ENCODE measurements around the gene LHFPL6. TPM values are rescaled to one million over a fixed set of nuclear protein-coding genes. Genes with fewer than 3 reads are reported as not detected.
A peak's percentile ranks its signal among the peaks of the same experiment; 100 is the strongest.

Gene LHFPL6
- total and polyA plus RNA-seq, 2 experiments from 2014 or later = 12.1 to 14.1 TPM

DNA sequence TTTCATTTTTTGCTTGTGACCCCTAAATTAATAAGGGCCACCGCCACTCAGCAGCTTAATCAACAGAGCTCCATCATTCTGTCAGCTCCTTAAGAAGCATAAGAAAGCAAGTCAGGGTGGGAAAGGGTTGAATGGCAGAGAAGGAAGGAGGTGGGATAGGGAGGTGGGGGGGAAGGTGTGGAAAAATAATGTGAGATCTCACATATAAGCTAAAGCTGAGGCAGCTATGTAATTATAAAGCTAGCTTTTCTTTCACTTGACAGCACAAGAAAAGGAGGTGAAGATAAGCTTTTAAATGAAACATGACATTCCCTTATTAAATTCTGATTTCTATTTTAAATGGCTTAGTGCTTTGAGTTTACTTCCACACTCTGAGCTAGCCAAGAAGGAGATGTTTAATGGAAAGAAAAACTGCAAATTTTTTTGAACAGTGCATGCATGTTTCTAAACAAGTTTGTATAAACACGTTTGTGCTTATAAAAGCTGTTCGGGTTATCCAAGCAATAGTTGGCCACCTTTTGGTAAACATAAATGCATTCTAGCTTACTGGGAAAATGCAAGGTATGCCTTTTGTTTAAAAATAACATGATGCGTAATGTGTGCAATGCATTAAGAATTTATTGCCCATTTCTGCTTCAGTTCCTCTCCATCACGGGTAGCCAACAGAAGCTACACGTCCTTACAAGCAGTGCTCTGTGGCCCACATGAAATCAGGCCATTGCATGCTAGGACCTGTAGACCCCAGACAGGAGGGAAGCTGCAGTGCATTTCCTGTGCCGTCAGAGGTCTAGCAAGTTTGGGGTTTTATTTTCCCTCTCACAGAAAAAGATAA is 96.2 kb downstream of the LHFPL6 start:
- Histone ChIP-seq H3K27me3 (no peaks in the 10 kb centered on the region), H3K9me2 (replicated peaks; ENCODE audit: insufficient read depth) (no peaks in the 10 kb centered on the region), H3K79me2 (no peaks in the 10 kb centered on the region), H4K20me1 (ENCODE audit: insufficient read depth, poor library complexity, severe bottlenecking) (no peaks in the 10 kb centered on the region), H3K27ac (no peak overlapping the region), H3K4me2 (peak overlapping the region; percentile 38), H3K36me3 (replicated peaks; ENCODE audit: insufficient read depth, low read depth) (no peaks in the 10 kb centered on the region), H3K4me3 (no peak overlapping the region), H2AFZ (no peak overlapping the region), H3K9me3 (ENCODE audit: low read depth) (no peaks in the 10 kb centered on the region), H3K4me1 (ENCODE audit: insufficient read depth) (no peaks in the 10 kb centered on the region)
- 61% methylated on average over 7 of the region's 7 CpGs for whole genome bisulfite sequencing (ENCODE audit: low lambda C conversion rate, missing lambda C conversion rate)
- TF ChIP-seq CTCF (IDR thresholded peaks at IDR 0.05; ENCODE audit: poor library complexity) (no peak), EZH2phosphoT487 (IDR thresholded peaks at IDR 0.05; ENCODE audit: low read depth, severe bottlenecking, unreplicated experiment) (no peak), EZH2 (IDR thresholded peaks at IDR 0.05; ENCODE audit: borderline replicate concordance) (no peak)
- no peak for DNase-seq (ENCODE audit: low spot score)

GRCh38 chr13:39505151-39505550 is 97.8 kb downstream of the LHFPL6 start:
- no peak overlapping the region for H3K4me3 ChIP-seq
- no peaks in the 10 kb centered on the region for H4K20me1 ChIP-seq (ENCODE audit: insufficient read depth, poor library complexity, severe bottlenecking)
- H3K9me3 ChIP-seq (ENCODE audit: low read depth) = no peaks in the 10 kb centered on the region
- no peak for DNase-seq (ENCODE audit: low spot score)
- WGBS (ENCODE audit: low lambda C conversion rate, missing lambda C conversion rate) = 84% methylated on average over 5 of the region's 5 CpGs
- H3K4me1 ChIP-seq (ENCODE audit: insufficient read depth) = no peaks in the 10 kb centered on the region
- no peaks in the 10 kb centered on the region for H3K9me2 ChIP-seq (replicated peaks; ENCODE audit: insufficient read depth)
- H3K36me3 ChIP-seq (replicated peaks; ENCODE audit: insufficient read depth, low read depth) = no peaks in the 10 kb centered on the region
- H2AFZ ChIP-seq = no peak overlapping the region
- no peaks in the 10 kb centered on the region for H3K27me3 ChIP-seq
- H3K4me2 ChIP-seq = no peak overlapping the region
- TF ChIP-seq EZH2 (IDR thresholded peaks at IDR 0.05; ENCODE audit: borderline replicate concordance) (no peak), CTCF (IDR thresholded peaks at IDR 0.05; ENCODE audit: poor library complexity) (no peak), EZH2phosphoT487 (IDR thresholded peaks at IDR 0.05; ENCODE audit: low read depth, severe bottlenecking, unreplicated experiment) (no peak)
- H3K79me2 ChIP-seq = no peaks in the 10 kb centered on the region
- no peak overlapping the region for H3K27ac ChIP-seq

GRCh38 chr13:39503048-39503447 is 99.9 kb downstream of the LHFPL6 start:
- WGBS (ENCODE audit: low lambda C conversion rate, missing lambda C conversion rate) = 76% methylated on average over 3 of the region's 3 CpGs

More at GRCh38 chr13:39503048-39503447, 99.9 kb downstream of the LHFPL6 start:
- H3K4me2 ChIP-seq = no peak overlapping the region
- no peak overlapping the region for H3K27ac ChIP-seq
- H2AFZ ChIP-seq = no peak overlapping the region
- no peaks in the 10 kb centered on the region for H4K20me1 ChIP-seq (ENCODE audit: insufficient read depth, poor library complexity, severe bottlenecking)
- no peaks in the 10 kb centered on the region for H3K4me1 ChIP-seq (ENCODE audit: insufficient read depth)
- TF ChIP-seq CTCF (IDR thresholded peaks at IDR 0.05; ENCODE audit: poor library complexity) (no peak), EZH2phosphoT487 (IDR thresholded peaks at IDR 0.05; ENCODE audit: low read depth, severe bottlenecking, unreplicated experiment) (no peak), EZH2 (IDR thresholded peaks at IDR 0.05; ENCODE audit: borderline replicate concordance) (no peak)
- H3K9me2 ChIP-seq (replicated peaks; ENCODE audit: insufficient read depth) = no peaks in the 10 kb centered on the region
- no peak for DNase-seq (ENCODE audit: low spot score)
- H3K36me3 ChIP-seq (replicated peaks; ENCODE audit: insufficient read depth, low read depth) = no peaks in the 10 kb centered on the region
- no peak overlapping the region for H3K4me3 ChIP-seq
- no peaks in the 10 kb centered on the region for H3K79me2 ChIP-seq
- no peaks in the 10 kb centered on the region for H3K27me3 ChIP-seq
- H3K9me3 ChIP-seq (ENCODE audit: low read depth) = no peaks in the 10 kb centered on the region

Measured in hepatocyte (in vitro differentiated cells).